SK-N-SH (cell line): Measurements from ENCODE around the gene PDIA4. TPM values are rescaled to one million over a fixed set of nuclear protein-coding genes. Genes with fewer than 3 reads are reported as not detected.

ENCODE experiments used
- CTCF ChIA-PET: fragments of 300-600, 350-600 bp; formaldehyde crosslinking; extraction: SDS; loops from one replicate; lab custom pipeline; 2021; lab: Yijun Ruan, JAX
- POLR2A ChIA-PET: fragments of 350-600 bp; sonication (Branson Sonifier 250); formaldehyde crosslinking; extraction: SDS; loops from one replicate; lab custom pipeline; 2020; ENCODE audit warnings: antibody characterized with exemption, inconsistent platforms; lab: Yijun Ruan, JAX
- DNase-seq: peaks from one replicate; pipeline ENCODE4 v3.0.0; 2012
- H2AFZ ChIP-seq: fragments of 200-600 bp; sonication (generic); 2 replicates; pipeline ENCODE4 v1.8.1; 2016; ENCODE audit warnings: antibody characterized with exemption, mild to moderate bottlenecking, low read depth
- H3F3A ChIP-seq: fragments of 200-600 bp; sonication (generic); replicated peaks from 2 replicates; pipeline ENCODE3; 2016; ENCODE audit warnings: antibody characterized with exemption, mild to moderate bottlenecking; ENCODE audit not compliant: insufficient read depth
- H3K27ac ChIP-seq, 2 experiments: fragments of 200-500 bp in 1 of 2; fragments of 200-600 bp in 1 of 2; sonication (Bioruptor generic) in 1 of 2; sonication (generic), shearing (Covaris generic) in 1 of 2; 2 replicates each; pipeline versions ENCODE4 v1.5.1 to v1.6.1; 2014 to 2016; ENCODE audit warnings: low read depth in 2 of 2, inconsistent platforms in 1 of 2, low read length in 1 of 2, mild to moderate bottlenecking in 1 of 2, mixed read lengths in 1 of 2
- H3K27me3 ChIP-seq: fragments of 200-600 bp; sonication (generic), shearing (Covaris generic); 2 replicates; pipeline ENCODE4 v1.6.1; 2016; ENCODE audit warnings: mixed run types; ENCODE audit not compliant: insufficient read depth
- H3K36me3 ChIP-seq, 2 experiments: fragments of 200-500 bp in 1 of 2; fragments of 200-600 bp in 1 of 2; sonication (Bioruptor generic) in 1 of 2; sonication (generic) in 1 of 2; replicated peaks in 1 of 2; 2 replicates each; pipeline versions ENCODE3 to v1.5.1; 2014 to 2016; ENCODE audit warnings: low read length in 1 of 2, mild to moderate bottlenecking in 1 of 2; ENCODE audit not compliant: insufficient read depth in 2 of 2, control insufficient read depth in 1 of 2
- H3K4me1 ChIP-seq, 2 experiments: fragments of 200-500 bp in 1 of 2; fragments of 200-600 bp in 1 of 2; sonication (Bioruptor generic) in 1 of 2; sonication (generic), shearing (Covaris generic) in 1 of 2; 2 replicates each; pipeline versions ENCODE4 v1.5.1 to v1.6.1; 2014 to 2016; ENCODE audit warnings: low read depth in 1 of 2, low read length in 1 of 2, mixed run types in 1 of 2; ENCODE audit not compliant: insufficient read depth in 2 of 2, control insufficient read depth in 1 of 2
- H3K4me2 ChIP-seq: fragments of 200-600 bp; sonication (generic), shearing (Covaris generic); 2 replicates; pipeline ENCODE4 v1.6.1; 2017; ENCODE audit warnings: mixed run types
- H3K4me3 ChIP-seq, 2 experiments: fragments of 200-500 bp in 1 of 2; fragments of 200-600 bp in 1 of 2; sonication (Bioruptor generic) in 1 of 2; sonication (generic), shearing (Covaris generic) in 1 of 2; 2 replicates each; pipeline versions ENCODE4 v1.5.1 to v1.8.1; 2014 to 2016; ENCODE audit warnings: low read depth in 2 of 2, inconsistent platforms in 1 of 2, low read length in 1 of 2, mild to moderate bottlenecking in 1 of 2, mixed read lengths in 1 of 2, moderate library complexity in 1 of 2
- H3K79me2 ChIP-seq: fragments of 200-600 bp; sonication (generic); 2 replicates; pipeline ENCODE4 v1.8.1; 2017; ENCODE audit warnings: mild to moderate bottlenecking; ENCODE audit not compliant: insufficient read depth
- H3K9ac ChIP-seq: fragments of 200-600 bp; sonication (generic); 2 replicates; pipeline ENCODE4 v1.6.1; 2017; ENCODE audit warnings: mixed run types
- H3K9me2 ChIP-seq: fragments of 200-600 bp; sonication (generic); 2 replicates; pipeline ENCODE4 v1.6.1; 2017; ENCODE audit warnings: mixed run types
- H3K9me3 ChIP-seq: fragments of 200-600 bp; sonication (generic); 2 replicates; pipeline ENCODE4 v1.6.1; 2017; ENCODE audit warnings: mixed run types, mild to moderate bottlenecking, moderate library complexity
- H4K20me1 ChIP-seq: fragments of 200-600 bp; sonication (generic); 2 replicates; pipeline ENCODE4 v1.6.1; 2017; ENCODE audit warnings: mild to moderate bottlenecking, mixed run types; ENCODE audit not compliant: insufficient read depth
- JUND ChIP-seq: IDR thresholded peaks from 2 replicates; pipeline ENCODE4 v1.4.0; 2012
- MAX ChIP-seq: IDR thresholded peaks from 2 replicates; pipeline ENCODE4 v1.4.0; 2012; ENCODE audit warnings: low read depth
- MXI1 ChIP-seq: IDR thresholded peaks from 2 replicates; pipeline ENCODE4 v1.6.1; 2012; ENCODE audit warnings: mild to moderate bottlenecking, low read depth, low read length, improper control_type of control experiment
- PBX3 ChIP-seq: IDR thresholded peaks from 2 replicates; pipeline ENCODE4; 2012
- RFX5 ChIP-seq: IDR thresholded peaks from 2 replicates; pipeline ENCODE4 v1.6.1; 2012; ENCODE audit warnings: mild to moderate bottlenecking, improper control_type of control experiment, low read length
- SMC3 ChIP-seq: IDR thresholded peaks from 2 replicates; pipeline ENCODE4 v1.6.1; 2012; ENCODE audit warnings: low read depth, low read length, improper control_type of control experiment
- TCF12 ChIP-seq: IDR thresholded peaks from 2 replicates; pipeline ENCODE4 v1.4.0; 2012
- WGBS: methylation state at CpG from one replicate; pipeline ENCODE4 v1.1.6; 2017; ENCODE audit warnings: low lambda C conversion rate; 5-methylcytosine and 5-hydroxymethylcytosine counted together
- polyA plus RNA-seq, 3 experiments: library from polyadenylated mRNA; depleted of rRNA; stranded (reverse); fragments of >200 nt; gene quantifications; 2 replicates each; pipeline ENCODE4 v1.2.3, GENCODE V29; 2012
- TF ChIP-seq, protein P1 (sequence below): fragments of 150-350 bp; IDR thresholded peaks from 2 replicates; pipeline ENCODE4 v1.6.1; 2016; ENCODE audit warnings: mild to moderate bottlenecking, low read depth, low read length
- TF ChIP-seq, protein P2 (sequence below): IDR thresholded peaks from 2 replicates; pipeline ENCODE4 v1.6.1; 2012; ENCODE audit warnings: mild to moderate bottlenecking, low read depth, low read length, moderate library complexity

Gene PDIA4
- polyA plus RNA-seq, 1 of the 3 experiments (the other 2 are of a cell fraction), result 400 TPM

DNA sequence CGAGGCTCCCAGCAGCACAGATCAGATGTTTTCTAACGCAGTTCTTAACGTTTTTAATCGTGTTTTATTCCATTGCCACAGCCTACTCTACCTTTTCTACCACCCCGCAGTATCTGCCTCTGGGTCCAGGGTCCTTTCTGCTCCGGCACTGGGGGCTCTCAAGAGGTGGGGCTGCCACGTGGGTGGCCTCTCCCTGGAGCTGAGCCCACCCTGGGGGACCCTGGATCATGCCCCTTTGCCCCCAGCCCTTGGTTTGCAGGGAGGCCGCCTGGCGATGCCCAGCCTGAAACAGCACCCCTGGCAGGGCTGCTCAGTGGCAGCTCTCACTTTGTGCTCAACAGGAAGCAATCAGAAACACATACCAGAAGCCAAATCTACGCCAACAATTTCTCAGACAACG lies 25.3 kb downstream of the PDIA4 start (continued):
- TF ChIP-seq, protein P1, sequence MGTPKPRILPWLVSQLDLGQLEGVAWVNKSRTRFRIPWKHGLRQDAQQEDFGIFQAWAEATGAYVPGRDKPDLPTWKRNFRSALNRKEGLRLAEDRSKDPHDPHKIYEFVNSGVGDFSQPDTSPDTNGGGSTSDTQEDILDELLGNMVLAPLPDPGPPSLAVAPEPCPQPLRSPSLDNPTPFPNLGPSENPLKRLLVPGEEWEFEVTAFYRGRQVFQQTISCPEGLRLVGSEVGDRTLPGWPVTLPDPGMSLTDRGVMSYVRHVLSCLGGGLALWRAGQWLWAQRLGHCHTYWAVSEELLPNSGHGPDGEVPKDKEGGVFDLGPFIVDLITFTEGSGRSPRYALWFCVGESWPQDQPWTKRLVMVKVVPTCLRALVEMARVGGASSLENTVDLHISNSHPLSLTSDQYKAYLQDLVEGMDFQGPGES, result no peak
- no peak for TF ChIP-seq SMC3
- TF ChIP-seq, protein P2, sequence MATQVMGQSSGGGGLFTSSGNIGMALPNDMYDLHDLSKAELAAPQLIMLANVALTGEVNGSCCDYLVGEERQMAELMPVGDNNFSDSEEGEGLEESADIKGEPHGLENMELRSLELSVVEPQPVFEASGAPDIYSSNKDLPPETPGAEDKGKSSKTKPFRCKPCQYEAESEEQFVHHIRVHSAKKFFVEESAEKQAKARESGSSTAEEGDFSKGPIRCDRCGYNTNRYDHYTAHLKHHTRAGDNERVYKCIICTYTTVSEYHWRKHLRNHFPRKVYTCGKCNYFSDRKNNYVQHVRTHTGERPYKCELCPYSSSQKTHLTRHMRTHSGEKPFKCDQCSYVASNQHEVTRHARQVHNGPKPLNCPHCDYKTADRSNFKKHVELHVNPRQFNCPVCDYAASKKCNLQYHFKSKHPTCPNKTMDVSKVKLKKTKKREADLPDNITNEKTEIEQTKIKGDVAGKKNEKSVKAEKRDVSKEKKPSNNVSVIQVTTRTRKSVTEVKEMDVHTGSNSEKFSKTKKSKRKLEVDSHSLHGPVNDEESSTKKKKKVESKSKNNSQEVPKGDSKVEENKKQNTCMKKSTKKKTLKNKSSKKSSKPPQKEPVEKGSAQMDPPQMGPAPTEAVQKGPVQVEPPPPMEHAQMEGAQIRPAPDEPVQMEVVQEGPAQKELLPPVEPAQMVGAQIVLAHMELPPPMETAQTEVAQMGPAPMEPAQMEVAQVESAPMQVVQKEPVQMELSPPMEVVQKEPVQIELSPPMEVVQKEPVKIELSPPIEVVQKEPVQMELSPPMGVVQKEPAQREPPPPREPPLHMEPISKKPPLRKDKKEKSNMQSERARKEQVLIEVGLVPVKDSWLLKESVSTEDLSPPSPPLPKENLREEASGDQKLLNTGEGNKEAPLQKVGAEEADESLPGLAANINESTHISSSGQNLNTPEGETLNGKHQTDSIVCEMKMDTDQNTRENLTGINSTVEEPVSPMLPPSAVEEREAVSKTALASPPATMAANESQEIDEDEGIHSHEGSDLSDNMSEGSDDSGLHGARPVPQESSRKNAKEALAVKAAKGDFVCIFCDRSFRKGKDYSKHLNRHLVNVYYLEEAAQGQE, result no peak

GRCh38 chr7:149002604-149003003 lies 25.7 kb downstream of the PDIA4 start:
- Histone ChIP-seq H3K9me3 (no peaks in the 10 kb centered on the region), H3K4me3 (no peak overlapping the region), H3F3A (no peaks in the 10 kb centered on the region), H3K4me1 (peaks cover 0 to 7% of the 10 kb centered on the region in 2 experiments; a peak in 1 of 4 replicates), H3K9ac (no peak overlapping the region), H3K27ac (no peak overlapping the region), H2AFZ (no peak overlapping the region), H4K20me1 (peaks cover 6% of the 10 kb centered on the region; the same call in 1 of the 2 replicates), H3K27me3 (no peaks in the 10 kb centered on the region), H3K79me2 (no peaks in the 10 kb centered on the region), H3K9me2 (no peaks in the 10 kb centered on the region), H3K4me2 (no peak overlapping the region), H3K36me3 (peaks cover 33 to 58% of the 10 kb centered on the region in 2 experiments)
- 93% methylated on average over 13 of the region's 13 CpGs for WGBS
- CTCF ChIA-PET, result interaction anchor here (0.9 to 9.7 kb wide), 5 partner anchors 9 to 259 kb away, joined by 3 to 113 read pairs (median 4); partner anchors contain the start of genes ZNF398 and ZNF783
- DNase-seq, result no peak
- TF ChIP-seq RFX5 (no peak), MXI1 (no peak), MAX (no peak), PBX3 (no peak), JUND (no peak), TCF12 (no peak)
- POLR2A ChIA-PET, result interaction anchor here (0.5 to 2.5 kb wide), 2 partner anchors 15 to 68 kb away, joined by 3 to 6 read pairs; no protein-coding TSS in a partner anchor
